Activated naive CD4-positive, alpha-beta T cell treated with anti-CD3 and anti-CD28 coated beads for 36 hours (primary cell): ENCODE results near the gene JARID2. TPM values are rescaled to one million over a fixed set of nuclear protein-coding genes. Genes with fewer than 3 reads are reported as not detected.

Experiments
- CTCF ChIA-PET: fragments of 350-600 bp; sonication (Branson Sonifier 250); formaldehyde crosslinking; loops from one replicate; lab custom pipeline; 2021; ENCODE audit warnings: antibody characterized with exemption; lab: Charles Lee
- DNase-seq: peaks from one replicate; pipeline ENCODE4 v3.0.0-alpha.2; 2020
- H3K27ac Mint-ChIP-seq: one replicate; pipeline ENCODE4 v1.8.0; 2021; ENCODE audit warnings: mild to moderate bottlenecking, mixed read lengths
- H3K27me3 Mint-ChIP-seq: one replicate; pipeline ENCODE4 v1.8.0; 2021; ENCODE audit warnings: low read depth, mixed read lengths
- H3K36me3 Mint-ChIP-seq: one replicate; pipeline ENCODE4 v1.8.0; 2021; ENCODE audit warnings: low read depth, mixed read lengths
- H3K4me1 Mint-ChIP-seq: one replicate; pipeline ENCODE4 v1.8.0; 2021; ENCODE audit warnings: low read depth, mixed read lengths
- H3K4me3 Mint-ChIP-seq: one replicate; pipeline ENCODE4 v1.8.0; 2021; ENCODE audit warnings: mild to moderate bottlenecking, moderate library complexity, mixed read lengths
- H3K9me3 Mint-ChIP-seq: one replicate; pipeline ENCODE4 v1.8.0; 2021; ENCODE audit warnings: mixed read lengths
- intact Hi-C: fragments of 100-400 bp; cut with micrococcal nuclease; formaldehyde crosslinking; loops from one replicate; pipeline ENCODE4 v1.15.1; 2023
- total RNA-seq, 2 experiments: library from RNA; stranded (reverse); gene quantifications; one replicate each; pipeline ENCODE4 v1.2.3, GENCODE V29; 2021

JARID2 gene
- total RNA-seq, 2 experiments from 2014 or later: 26.6 to 27.7 TPM

DNA sequence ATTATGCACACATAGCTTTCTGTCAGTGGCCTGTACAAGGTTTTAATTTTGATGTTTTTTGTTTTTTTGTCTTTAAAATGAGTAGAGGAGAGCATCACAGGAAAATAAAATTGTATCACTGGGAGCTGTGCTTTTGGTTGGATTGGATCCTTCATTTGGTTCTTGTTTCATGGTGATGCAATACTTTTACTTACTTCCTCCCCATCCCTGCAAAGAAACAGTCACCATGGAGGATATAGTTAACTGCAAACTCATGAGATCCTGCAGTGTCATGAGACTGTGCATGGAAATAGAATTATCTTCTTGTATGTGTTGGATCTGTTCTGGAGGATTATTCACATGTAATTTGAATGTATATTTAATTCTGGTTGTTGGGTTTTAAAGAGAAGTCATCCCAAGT lies 122.3 kb downstream of the JARID2 start:
- Mint-ChIP-seq H3K4me1 (peaks cover 61% of the 10 kb centered on the region), H3K4me3 (no peak overlapping the region), H3K27ac (no peak overlapping the region), H3K9me3 (no peaks in the 10 kb centered on the region), H3K36me3 (peaks cover 2% of the 10 kb centered on the region), H3K27me3 (no peaks in the 10 kb centered on the region)
- intact Hi-C loops: no loop called here
- DNase-seq: no peak
- CTCF ChIA-PET: no interaction called here

DNA sequence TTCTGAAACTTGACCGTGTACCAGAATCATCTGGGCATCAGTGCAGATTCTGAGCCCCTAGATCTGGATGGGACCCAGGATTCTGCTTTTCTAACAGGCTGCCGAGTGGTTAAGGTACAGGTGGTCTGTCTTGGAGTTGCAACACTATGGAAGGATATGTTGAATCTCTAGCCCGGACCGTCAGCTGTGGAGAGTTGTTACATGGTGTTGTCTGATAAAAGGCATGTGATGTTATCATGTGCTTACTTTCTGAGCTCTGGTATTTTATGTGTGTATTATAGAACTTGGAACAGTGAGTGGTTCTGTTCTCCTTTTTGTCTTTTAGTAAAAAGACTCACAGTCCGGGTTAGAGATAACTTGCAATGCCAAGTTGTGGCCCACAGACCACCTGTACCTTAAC lies 123.0 kb downstream of the JARID2 start:
- no peak overlapping the region for H3K27ac Mint-ChIP-seq
- intact Hi-C loops: no loop called here
- peaks cover 61% of the 10 kb centered on the region for H3K4me1 Mint-ChIP-seq

GRCh38 chr6:15369838-15370237 lies 124.0 kb downstream of the JARID2 start:
- intact Hi-C loops: no loop called here
- Mint-ChIP-seq H3K9me3 (no peaks in the 10 kb centered on the region), H3K27ac (no peak overlapping the region), H3K4me3 (no peak overlapping the region), H3K27me3 (no peaks in the 10 kb centered on the region), H3K36me3 (peaks cover 2% of the 10 kb centered on the region), H3K4me1 (peaks cover 61% of the 10 kb centered on the region)
- DNase-seq: no peak
- CTCF ChIA-PET: interaction anchor here (0.6 to 0.7 kb wide), 2 partner anchors 72 to 894 kb away, joined by 3 to 4 read pairs; no protein-coding TSS in a partner anchor

More for the DNA sequence above, 123.0 kb downstream of the JARID2 start:
- Mint-ChIP-seq H3K9me3 (no peaks in the 10 kb centered on the region), H3K27me3 (no peaks in the 10 kb centered on the region), H3K4me3 (no peak overlapping the region), H3K36me3 (peaks cover 2% of the 10 kb centered on the region)
- DNase-seq: no peak
- CTCF ChIA-PET: no interaction called here

DNA sequence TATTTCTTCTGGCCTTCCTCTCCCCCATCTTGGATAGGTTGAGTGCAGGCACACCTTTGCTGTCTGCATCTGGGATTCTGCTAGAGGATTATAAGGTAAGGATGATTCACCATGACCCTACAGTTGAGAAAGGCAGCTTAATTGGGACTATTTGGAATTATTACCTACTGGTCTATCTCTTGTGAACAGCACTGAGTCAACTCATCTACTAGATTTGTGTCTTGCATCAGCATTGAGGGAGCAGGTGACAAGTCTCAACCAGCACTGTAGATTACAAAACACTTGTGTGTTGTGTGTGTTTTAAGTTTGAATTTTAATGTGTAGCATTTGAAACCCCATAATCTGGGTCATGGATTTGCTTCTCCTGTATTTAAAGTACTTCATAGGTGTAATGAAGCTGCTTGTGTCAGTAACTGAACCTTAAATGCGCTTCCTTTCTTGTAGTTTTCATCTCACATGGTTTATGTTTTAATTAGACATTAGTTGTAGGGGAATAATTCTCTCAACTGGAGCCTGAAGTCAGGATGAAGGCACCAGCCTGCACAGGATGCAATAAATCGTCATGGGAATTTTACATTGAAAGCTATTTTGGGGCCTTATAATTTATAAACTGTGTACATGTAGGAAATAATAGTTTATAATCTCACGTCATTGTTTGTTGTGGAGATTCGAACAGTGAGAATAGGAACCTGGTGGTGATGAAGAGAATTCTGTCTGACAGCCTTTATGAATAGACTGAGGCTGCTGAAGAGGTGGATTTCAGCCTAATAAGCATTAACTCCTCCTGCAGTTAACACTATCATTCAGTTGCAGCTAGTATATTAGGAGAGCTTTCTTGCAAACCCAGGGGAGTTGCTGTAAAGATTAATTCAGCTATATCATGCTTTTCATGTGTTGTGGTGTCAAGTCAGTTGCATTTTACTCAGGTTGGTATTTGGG lies 125.1 kb downstream of the JARID2 start:
- H3K27ac Mint-ChIP-seq: no peak overlapping the region
- no peak for DNase-seq
- no peaks in the 10 kb centered on the region for H3K9me3 Mint-ChIP-seq
- H3K4me1 Mint-ChIP-seq: peaks cover 57% of the 10 kb centered on the region
- CTCF ChIA-PET: interaction anchor here (0.7 kb wide), 1 partner anchor 895 kb away, joined by 3 read pairs; no protein-coding TSS in a partner anchor
- no peak overlapping the region for H3K4me3 Mint-ChIP-seq
- intact Hi-C loops: no loop called here
- H3K36me3 Mint-ChIP-seq: peaks cover 9% of the 10 kb centered on the region
- no peaks in the 10 kb centered on the region for H3K27me3 Mint-ChIP-seq

GRCh38 chr6:15372932-15373331 lies 127.1 kb downstream of the JARID2 start:
- Mint-ChIP-seq H3K9me3 (peaks cover 3% of the 10 kb centered on the region), H3K27ac (no peak overlapping the region), H3K4me3 (no peak overlapping the region), H3K4me1 (peaks cover 51% of the 10 kb centered on the region), H3K36me3 (peaks cover 15% of the 10 kb centered on the region), H3K27me3 (no peaks in the 10 kb centered on the region)
- no peak for DNase-seq
- CTCF ChIA-PET: no interaction called here
- intact Hi-C loops: no loop called here

- CTCF ChIA-PET: no interaction called here
- intact Hi-C loops: no loop called here
- Mint-ChIP-seq H3K9me3 (peaks cover 3% of the 10 kb centered on the region), H3K27me3 (no peaks in the 10 kb centered on the region), H3K36me3 (peaks cover 17% of the 10 kb centered on the region), H3K4me3 (no peak overlapping the region), H3K27ac (no peak overlapping the region), H3K4me1 (peaks cover 51% of the 10 kb centered on the region)
- DNase-seq: no peak
Measured at GRCh38 chr6:15374119-15374518, 128.2 kb downstream of the JARID2 start.

DNA sequence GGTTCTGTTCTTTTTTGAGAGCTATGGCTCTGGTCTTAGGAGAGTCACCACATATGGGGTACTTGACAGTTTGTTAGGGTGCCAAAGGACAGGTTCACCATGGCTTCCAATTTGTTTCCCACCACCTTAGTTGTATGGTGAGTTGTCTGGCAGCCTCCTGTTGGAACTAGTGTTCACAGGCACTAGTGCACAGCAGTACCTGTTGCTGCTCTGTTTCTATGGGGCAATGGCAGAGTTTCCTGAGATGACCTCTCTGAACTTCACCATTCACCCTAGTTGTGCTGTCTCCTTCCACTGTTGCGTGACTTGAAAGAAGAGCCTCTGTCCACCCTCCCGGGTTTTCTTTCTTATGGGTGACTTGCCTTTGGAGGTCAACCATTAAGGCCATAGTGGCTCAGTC lies 129.1 kb downstream of the JARID2 start:
- Mint-ChIP-seq H3K4me3 (no peak overlapping the region), H3K9me3 (peaks cover 3% of the 10 kb centered on the region), H3K27ac (no peak overlapping the region), H3K4me1 (peaks cover 48% of the 10 kb centered on the region), H3K27me3 (no peaks in the 10 kb centered on the region), H3K36me3 (peaks cover 18% of the 10 kb centered on the region)
- CTCF ChIA-PET: no interaction called here
- intact Hi-C loops: no loop called here
- DNase-seq: no peak

DNA sequence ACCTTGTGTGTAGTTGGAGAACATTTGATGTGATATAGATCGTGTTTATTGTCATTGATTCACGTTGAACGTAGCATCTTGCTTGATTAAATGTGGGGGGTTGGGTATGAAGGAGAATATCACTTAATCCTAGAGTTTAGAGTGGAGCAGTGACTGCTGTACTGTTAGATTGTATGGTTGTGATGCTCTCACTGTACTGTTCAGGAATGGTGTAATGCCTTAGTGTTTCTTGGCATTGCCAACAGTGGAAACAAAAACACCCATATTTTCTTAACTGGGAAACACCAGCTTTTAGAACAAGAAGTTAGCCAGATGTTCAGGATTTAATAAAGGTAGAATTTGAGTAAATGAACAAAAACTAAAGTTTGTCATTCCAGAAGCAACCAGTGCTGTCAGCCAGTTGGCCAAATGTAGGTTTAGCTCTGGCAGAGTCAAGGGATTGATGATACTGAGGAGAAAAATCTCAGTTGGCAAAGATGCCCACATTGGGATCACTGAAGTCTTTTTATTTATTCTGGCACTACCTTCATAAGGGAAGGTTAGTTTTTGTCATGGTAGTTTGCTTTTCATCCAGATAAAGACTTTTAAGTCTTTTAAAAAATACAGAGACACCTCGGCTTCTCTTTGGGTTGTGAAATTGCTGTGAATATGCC lies 129.9 kb downstream of the JARID2 start:
- CTCF ChIA-PET: no interaction called here
- peaks cover 3% of the 10 kb centered on the region for H3K9me3 Mint-ChIP-seq
- no peak overlapping the region for H3K4me3 Mint-ChIP-seq
- intact Hi-C loops: no loop called here
- H3K4me1 Mint-ChIP-seq: peaks cover 50% of the 10 kb centered on the region
- H3K27ac Mint-ChIP-seq: no peak overlapping the region
- peaks cover 21% of the 10 kb centered on the region for H3K36me3 Mint-ChIP-seq
- DNase-seq: no peak
- H3K27me3 Mint-ChIP-seq: no peaks in the 10 kb centered on the region

DNA sequence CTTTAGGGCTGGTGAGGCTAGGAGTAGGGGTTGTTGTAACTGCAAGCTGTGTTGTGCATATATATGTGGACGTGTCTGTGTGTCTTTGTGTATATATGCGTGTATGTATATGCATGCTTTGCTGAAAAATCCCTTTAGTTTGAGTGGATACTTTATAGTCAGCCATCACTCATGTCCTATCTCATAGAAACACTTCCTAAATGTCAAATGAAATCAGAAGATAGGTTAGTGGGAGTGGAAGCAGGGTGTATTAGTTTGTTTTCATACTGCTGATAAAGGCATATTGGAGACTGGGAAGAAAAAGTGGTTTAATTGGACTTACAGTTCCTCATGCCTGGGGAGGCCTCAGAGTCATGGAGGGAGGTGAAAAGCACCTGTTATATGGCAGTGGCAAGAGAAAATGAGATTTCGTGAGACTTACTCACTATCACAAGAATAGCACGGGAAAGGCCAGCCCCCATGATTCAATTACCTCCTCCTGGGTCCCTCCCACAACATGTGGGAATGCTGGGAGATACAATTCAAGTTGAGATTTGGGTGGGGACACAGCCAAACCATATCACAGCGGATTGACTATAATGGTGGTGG lies 131.1 kb downstream of the JARID2 start:
- CTCF ChIA-PET: interaction anchor here (0.6 kb wide), 1 partner anchor 62 kb away, joined by 3 read pairs; no protein-coding TSS in a partner anchor
- Mint-ChIP-seq H3K27me3 (no peaks in the 10 kb centered on the region), H3K4me1 (peaks cover 46% of the 10 kb centered on the region), H3K4me3 (no peak overlapping the region), H3K9me3 (peaks cover 3% of the 10 kb centered on the region), H3K27ac (no peak overlapping the region), H3K36me3 (peaks cover 25% of the 10 kb centered on the region)
- intact Hi-C loops: no loop called here
- no peak for DNase-seq

DNA sequence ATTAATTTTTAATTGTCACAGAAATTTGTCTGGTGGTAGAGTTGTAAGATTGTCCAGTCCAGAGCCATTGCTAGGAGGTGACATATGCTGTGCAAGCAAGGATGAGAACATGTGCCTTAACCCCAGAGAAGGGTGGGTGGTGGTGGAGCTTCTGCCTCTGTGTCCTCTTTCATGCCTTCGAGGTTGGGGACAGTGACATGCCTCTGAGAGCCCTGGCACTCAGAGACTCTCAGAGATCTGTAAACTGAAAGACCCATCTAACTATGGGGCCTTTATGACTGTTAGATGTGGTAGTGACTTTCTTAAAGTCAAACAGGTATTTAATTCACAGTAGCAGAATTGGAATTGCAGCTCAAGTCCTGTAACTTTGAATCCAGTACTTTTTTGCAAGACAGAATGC lies 132.4 kb downstream of the JARID2 start:
- no peak overlapping the region for H3K27ac Mint-ChIP-seq
- no peak for DNase-seq
- H3K36me3 Mint-ChIP-seq: peaks cover 26% of the 10 kb centered on the region
- peaks cover 3% of the 10 kb centered on the region for H3K9me3 Mint-ChIP-seq
- no peaks in the 10 kb centered on the region for H3K27me3 Mint-ChIP-seq
- H3K4me1 Mint-ChIP-seq: peaks cover 52% of the 10 kb centered on the region
- intact Hi-C loops: no loop called here
- CTCF ChIA-PET: no interaction called here
- no peak overlapping the region for H3K4me3 Mint-ChIP-seq

- H3K36me3 Mint-ChIP-seq: peaks cover 26% of the 10 kb centered on the region
- H3K4me3 Mint-ChIP-seq: no peak overlapping the region
- no peak for DNase-seq
- no peaks in the 10 kb centered on the region for H3K27me3 Mint-ChIP-seq
- intact Hi-C loops: no loop called here
- H3K9me3 Mint-ChIP-seq: peaks cover 3% of the 10 kb centered on the region
- H3K4me1 Mint-ChIP-seq: peaks cover 55% of the 10 kb centered on the region
- CTCF ChIA-PET: interaction anchor here (0.5 to 1.0 kb wide), 2 partner anchors 11 to 159 kb away, joined by 3 to 9 read pairs; no protein-coding TSS in a partner anchor
- no peak overlapping the region for H3K27ac Mint-ChIP-seq
Measured at GRCh38 chr6:15378866-15379265, 133.0 kb downstream of the JARID2 start.

DNA sequence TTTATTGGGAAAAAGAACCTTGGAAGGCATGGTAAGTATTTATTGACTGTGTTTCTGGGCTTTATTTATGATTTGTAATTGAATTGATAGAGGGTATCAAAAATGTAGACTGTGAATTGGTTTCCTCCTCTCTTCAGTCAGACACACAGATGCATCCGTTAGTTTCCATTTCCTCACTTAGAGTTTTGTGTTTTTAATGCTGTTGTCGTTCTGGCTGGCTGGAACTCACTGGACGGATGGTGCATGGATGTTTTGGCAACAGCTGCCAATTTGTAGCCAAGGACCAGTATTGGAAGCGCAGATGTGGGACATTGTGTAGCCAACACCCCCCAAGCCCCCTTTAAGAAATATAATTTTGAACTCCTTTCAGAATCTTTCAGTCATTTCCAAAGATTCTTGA lies 134.5 kb downstream of the JARID2 start:
- CTCF ChIA-PET: no interaction called here
- Mint-ChIP-seq H3K27ac (no peak overlapping the region), H3K27me3 (no peaks in the 10 kb centered on the region), H3K36me3 (peaks cover 23% of the 10 kb centered on the region), H3K9me3 (peaks cover 3% of the 10 kb centered on the region), H3K4me3 (no peak overlapping the region), H3K4me1 (peaks cover 63% of the 10 kb centered on the region)
- intact Hi-C loops: no loop called here
- no peak for DNase-seq
